GM18508 (cell line): ENCODE data around the gene MYH13.
A peak's percentile ranks its signal among the peaks of the same experiment; 100 is the strongest.
"Not testable (repeated sequence)": the region's sequence is repeated elsewhere in the genome, so short reads cannot be mapped to it uniquely, and the experiment has no call there.

Experiments
- ATAC-seq: cut with Tn5 transposase; IDR thresholded peaks from one replicate; pipeline ENCODE4 v1.9.1; 2021; ENCODE audit warnings: moderate number of reproducible peaks; ENCODE audit not compliant: insufficient read depth, unreplicated experiment

The MYH13 gene

GRCh38 chr17:10306585-10306984 lies 66.2 kb downstream of the MYH13 start:
- no peak for ATAC-seq

GRCh38 chr17:10305398-10305797 lies 67.4 kb downstream of the MYH13 start:
- ATAC-seq, result no peak

GRCh38 chr17:10304758-10305300 lies 68.0 kb downstream of the MYH13 start:
- ATAC-seq, result no peak

GRCh38 chr17:10297691-10298090 lies 75.1 kb downstream of the MYH13 start:
- no peak for ATAC-seq

DNA sequence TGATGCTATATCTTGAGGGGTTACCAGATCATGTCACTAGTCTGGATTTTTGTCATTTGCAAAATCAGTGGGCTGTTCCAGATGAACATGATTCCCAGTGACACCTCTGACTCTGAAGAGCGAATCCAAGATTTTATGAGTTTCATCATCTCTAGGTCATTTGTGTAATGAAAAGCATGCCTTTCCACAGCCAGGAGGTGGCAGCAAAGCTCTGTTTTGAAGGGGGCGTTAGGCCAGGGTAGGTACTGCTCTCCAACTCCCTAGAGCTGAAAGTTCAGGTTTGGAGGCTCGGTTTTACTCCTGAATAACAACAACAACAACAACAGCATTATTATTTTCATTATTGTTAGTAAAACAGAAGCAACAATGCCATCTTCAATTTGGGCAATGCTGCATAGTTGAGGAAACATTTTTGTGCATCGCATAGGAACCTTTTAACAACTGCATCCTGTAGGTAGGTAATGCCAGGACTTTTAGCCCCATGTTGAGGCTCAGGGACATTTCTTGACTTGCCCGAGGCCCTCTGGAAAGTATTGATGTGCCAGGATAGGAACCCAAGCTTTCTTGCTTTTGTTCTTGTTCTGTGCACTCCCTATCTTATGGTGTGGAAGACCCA lies 77.0 kb downstream of the MYH13 start:
- ATAC-seq, result no peak

GRCh38 chr17:10294180-10294579 lies 78.6 kb downstream of the MYH13 start:
- ATAC-seq, result no peak

DNA sequence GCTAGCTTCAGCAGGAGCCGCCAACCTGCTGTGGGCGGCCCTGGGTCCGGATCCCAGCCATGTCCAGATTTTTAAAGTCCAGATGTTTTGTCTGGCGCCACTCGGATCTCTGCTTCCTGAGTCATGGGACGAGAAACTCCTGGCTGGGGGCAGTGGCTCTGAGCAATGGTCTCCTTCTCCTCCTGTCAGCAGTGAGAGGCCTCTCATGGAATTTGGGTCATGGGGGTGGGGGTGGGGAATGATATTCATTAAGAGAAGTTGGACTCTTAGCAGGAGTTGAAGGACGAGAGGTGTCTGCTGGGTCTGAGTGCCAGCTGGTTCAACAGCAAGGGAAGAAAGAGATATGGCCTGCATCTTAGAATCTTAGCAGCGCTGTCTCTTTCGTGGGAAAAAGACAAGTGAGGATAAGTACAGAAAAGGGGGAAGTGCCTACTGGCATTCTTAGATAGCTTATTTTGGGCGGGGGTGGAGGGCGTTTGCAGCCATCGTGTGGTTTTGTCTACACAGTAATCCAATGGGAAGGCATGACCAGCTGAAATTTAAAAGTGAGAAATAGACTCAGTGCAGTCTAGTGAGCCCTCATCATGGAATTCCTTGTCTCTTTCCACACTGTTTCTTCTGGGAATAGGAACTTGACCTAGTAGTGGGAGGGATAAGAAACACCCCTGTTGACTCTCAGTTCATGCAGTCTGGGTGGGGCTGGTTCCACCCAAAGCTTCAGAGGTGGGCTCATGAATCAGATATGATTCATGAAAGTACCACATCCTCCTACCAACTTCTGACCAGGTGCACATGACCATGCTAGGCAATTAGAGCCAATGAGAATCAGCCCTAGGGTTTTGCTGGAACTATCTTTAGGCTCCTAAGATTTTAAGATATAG lies 80.5 kb downstream of the MYH13 start:
- peak; percentile 55 for ATAC-seq

- not testable (repeated sequence) for ATAC-seq
Measured at GRCh38 chr17:10291576-10291975, 81.2 kb downstream of the MYH13 start.

- no peak for ATAC-seq
Measured at GRCh38 chr17:10290041-10290440, 82.8 kb downstream of the MYH13 start.

DNA sequence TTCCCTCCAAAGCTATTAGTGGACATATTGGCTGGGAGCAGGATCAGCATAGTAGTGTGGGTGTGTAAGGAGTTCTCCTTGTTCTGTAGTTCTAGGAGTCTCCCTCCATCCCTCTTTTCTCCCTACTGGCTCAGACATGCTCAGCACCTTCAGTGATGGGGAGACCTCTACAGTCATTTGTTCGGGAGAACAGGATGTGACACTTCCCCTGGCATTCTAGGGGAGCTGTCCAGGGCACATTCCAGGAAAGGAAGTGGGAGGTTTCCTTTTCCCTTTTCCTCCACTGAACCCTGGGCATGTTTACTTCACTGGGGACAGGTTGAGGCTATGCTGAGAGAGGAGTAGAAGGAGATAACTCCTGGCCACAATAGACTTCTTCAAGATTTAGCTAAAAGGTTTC lies 86.5 kb downstream of the MYH13 start:
- ATAC-seq, result no peak

GRCh38 chr17:10285896-10286295 lies 86.9 kb downstream of the MYH13 start:
- no peak for ATAC-seq

GRCh38 chr17:10280068-10280467 lies 92.7 kb downstream of the MYH13 start:
- no peak for ATAC-seq

- ATAC-seq, result no peak
Measured at GRCh38 chr17:10278218-10278617, 94.6 kb downstream of the MYH13 start.

GRCh38 chr17:10276436-10276835 lies 96.4 kb downstream of the MYH13 start:
- ATAC-seq, result no peak

DNA sequence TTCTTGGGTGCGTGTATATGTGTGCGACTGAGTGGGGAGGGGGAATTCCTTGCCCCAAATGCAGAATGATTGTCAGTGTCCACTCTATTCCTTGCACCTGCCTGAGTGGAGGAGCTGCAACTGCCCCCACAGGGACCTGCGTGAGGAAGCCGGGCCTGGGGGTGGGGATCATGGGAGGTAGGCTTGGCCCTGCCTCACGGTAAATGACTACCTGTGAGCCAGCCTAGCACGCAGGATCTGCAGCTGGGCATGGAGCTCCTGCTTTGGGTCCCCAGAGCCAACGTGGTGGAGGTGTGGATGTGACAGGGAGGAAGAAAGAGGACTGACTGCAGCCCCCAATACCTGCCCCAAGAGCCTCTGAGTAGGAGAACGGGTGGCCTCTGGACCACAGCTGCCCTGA lies 97.4 kb downstream of the MYH13 start:
- ATAC-seq, result no peak

DNA sequence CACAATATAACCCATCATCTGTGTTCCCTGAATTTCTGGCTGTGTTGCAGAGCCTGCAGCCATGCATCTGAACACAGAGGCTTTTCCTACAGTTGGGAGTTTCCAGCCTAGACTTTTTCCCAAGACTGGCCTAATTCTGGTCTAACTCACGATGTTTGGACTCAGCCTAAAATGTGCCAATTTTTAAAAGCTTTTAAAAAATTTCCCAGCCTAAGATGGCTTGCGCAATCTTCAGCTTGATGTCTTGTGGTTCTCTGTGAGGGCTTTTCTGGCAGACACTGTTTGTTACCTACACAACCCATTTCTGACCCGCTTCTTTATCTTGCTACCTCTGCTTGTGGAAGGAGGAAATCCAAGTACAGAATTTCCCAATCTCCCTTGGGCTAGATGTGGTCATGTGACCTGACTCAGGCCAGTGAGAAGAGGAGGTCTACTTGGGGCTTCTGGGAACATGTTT lies 101.7 kb downstream of the MYH13 start:
- ATAC-seq, result no peak

DNA sequence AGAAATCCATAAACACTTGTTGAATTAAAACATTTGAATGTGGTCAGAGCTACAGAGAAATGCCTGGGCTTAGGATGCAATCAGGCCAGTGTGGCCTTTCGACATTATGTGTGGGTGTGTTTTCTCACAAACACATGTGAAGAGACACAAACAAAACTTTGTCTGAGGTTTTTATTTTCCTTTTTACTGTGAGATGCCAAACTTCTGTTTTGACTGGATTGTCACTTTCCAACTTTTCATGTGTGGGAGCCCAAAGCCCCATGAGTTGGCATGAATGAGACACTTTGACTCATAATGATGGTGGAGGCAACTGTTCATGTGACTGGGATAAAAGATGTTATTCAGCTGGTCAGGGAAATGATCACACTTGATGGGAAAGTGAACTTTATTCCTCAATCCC lies 102.5 kb downstream of the MYH13 start:
- no peak for ATAC-seq

- ATAC-seq, result no peak
Measured at GRCh38 chr17:10268005-10268404, 104.8 kb downstream of the MYH13 start.

GRCh38 chr17:10266296-10266876 lies 106.4 kb downstream of the MYH13 start:
- no peak for ATAC-seq

- ATAC-seq, result no peak
Measured at GRCh38 chr17:10265100-10265810, 107.6 kb downstream of the MYH13 start.
